ENCODE results near the gene ILRUN.
"Not testable (repeated sequence)": the region's sequence is repeated elsewhere in the genome, so short reads cannot be mapped to it uniquely, and the experiment has no call there.

ILRUN gene

GRCh38 chr6:34664256-34664971, 32.2 kb downstream of the ILRUN start:
- no peak for DNase-seq (ENCODE audit: low read depth in 2 of 2)

GRCh38 chr6:34663831-34664255, 32.7 kb downstream of the ILRUN start:
- no peak for DNase-seq (ENCODE audit: low read depth in 2 of 2)

- no peak for DNase-seq (ENCODE audit: low read depth in 2 of 2)
Measured at GRCh38 chr6:34663371-34663770, 33.2 kb downstream of the ILRUN start.

- no peak for DNase-seq (ENCODE audit: low read depth in 2 of 2)
Measured at GRCh38 chr6:34661357-34661756, 35.2 kb downstream of the ILRUN start.

- no peak for DNase-seq (ENCODE audit: low read depth in 2 of 2)
Measured at GRCh38 chr6:34658605-34659265, 37.8 kb downstream of the ILRUN start.

- not testable (repeated sequence) for DNase-seq (ENCODE audit: low read depth in 2 of 2)
Measured at GRCh38 chr6:34657979-34658480, 38.5 kb downstream of the ILRUN start.

GRCh38 chr6:34657307-34657978, 39.1 kb downstream of the ILRUN start:
- DNase-seq (ENCODE audit: low read depth in 2 of 2): no peak

- no peak for DNase-seq (ENCODE audit: low read depth in 2 of 2)
Measured at GRCh38 chr6:34657037-34657306, 39.6 kb downstream of the ILRUN start.

GRCh38 chr6:34656378-34657036, 40.1 kb downstream of the ILRUN start:
- no peak for DNase-seq (ENCODE audit: low read depth in 2 of 2)

- not testable (repeated sequence) for DNase-seq (ENCODE audit: low read depth in 2 of 2)
Measured at GRCh38 chr6:34655876-34656377, 40.6 kb downstream of the ILRUN start.

GRCh38 chr6:34654061-34654710, 42.4 kb downstream of the ILRUN start:
- no peak for DNase-seq (ENCODE audit: low read depth in 2 of 2)

- no peak for DNase-seq (ENCODE audit: low read depth in 2 of 2)
Measured at GRCh38 chr6:34652263-34652662, 44.3 kb downstream of the ILRUN start.

GRCh38 chr6:34650823-34651222, 45.7 kb downstream of the ILRUN start:
- DNase-seq (ENCODE audit: low read depth in 2 of 2): no peak

- DNase-seq (ENCODE audit: low read depth in 2 of 2): not testable (repeated sequence)
Measured at GRCh38 chr6:34650232-34650631, 46.3 kb downstream of the ILRUN start.

- DNase-seq (ENCODE audit: low read depth in 2 of 2): no peak
Measured at GRCh38 chr6:34648806-34649205, 47.8 kb downstream of the ILRUN start.
